Measurements from ENCODE around the gene ERN1. TPM values are rescaled to one million over a fixed set of nuclear protein-coding genes. Genes with fewer than 3 reads are reported as not detected.

The ERN1 gene
- total and polyA plus RNA-seq, 2 of the 13 experiments (the other 11 are each of a cell fraction or from before 2014, with no cell fraction given): 6.0 to 12.7 TPM

DNA sequence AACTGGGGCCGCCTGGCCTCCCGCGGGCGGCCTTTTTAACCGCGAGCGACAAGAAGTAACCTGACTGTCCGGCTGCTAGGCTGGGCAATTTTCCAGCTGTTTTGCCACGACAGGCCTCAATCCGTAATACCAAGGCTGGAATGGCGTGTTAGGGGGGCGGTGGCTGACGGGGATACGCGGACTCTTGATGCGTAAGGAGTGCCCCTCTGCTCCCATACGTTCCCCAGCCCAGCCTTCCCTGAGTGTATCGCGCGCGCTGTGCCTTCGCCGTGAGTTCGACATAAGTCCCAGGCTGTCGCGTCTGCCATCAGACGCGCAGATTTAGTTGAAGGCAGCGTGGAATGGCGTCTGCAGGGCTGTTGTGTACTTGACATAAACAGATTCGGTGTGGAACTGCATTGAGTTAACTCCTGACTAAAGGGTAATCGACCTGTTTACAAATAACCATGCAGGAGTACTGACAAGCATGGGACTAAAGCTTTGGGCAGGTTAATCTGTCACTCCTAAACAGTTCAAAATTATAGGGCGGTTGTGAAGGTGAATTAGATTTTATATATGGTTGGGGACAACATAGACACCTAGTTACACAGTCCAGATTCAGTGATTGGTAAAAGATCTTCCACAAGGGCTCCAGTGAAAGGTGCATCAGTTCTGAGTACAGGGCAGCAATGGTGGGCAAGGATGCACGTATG lies 16.6 kb upstream of the ERN1 start (continued):
- TF ChIP-seq MAZ (IDR thresholded peaks at IDR 0.05; ENCODE audit: borderline replicate concordance, low read depth, low read length) (no peak), MAZ (CRISPR knock-in tag; IDR thresholded peaks at IDR 0.05; ENCODE audit: low read depth) (no peak; the same call in 1 of the 2 replicates), KLF13 (CRISPR knock-in tag; IDR thresholded peaks at IDR 0.05) (no peak), RBFOX2 (IDR thresholded peaks at IDR 0.05; ENCODE audit: low read depth, low read length) (peak; percentile 12; the same call in 1 of the 2 replicates), CBX1 (IDR thresholded peaks at IDR 0.05; ENCODE audit: low read depth) (no peak), PAF1 (CRISPR knock-in tag; IDR thresholded peaks at IDR 0.05) (peak; percentile 74; the same call in 1 of the 2 replicates), PHB2 (IDR thresholded peaks at IDR 0.05; ENCODE audit: partially characterized antibody) (no peak), ZSCAN12 (CRISPR knock-in tag; IDR thresholded peaks at IDR 0.05) (no peak), ZIK1 (CRISPR knock-in tag; IDR thresholded peaks at IDR 0.05; ENCODE audit: borderline replicate concordance, low read depth) (peak; percentile 12; the same call in 1 of the 2 replicates), ZNF20 (CRISPR knock-in tag; IDR thresholded peaks at IDR 0.05) (no peak), ARID2 (CRISPR knock-in tag; IDR thresholded peaks at IDR 0.05; ENCODE audit: borderline replicate concordance) (no peak; the same call in 1 of the 2 replicates), MIER2 (CRISPR knock-in tag; IDR thresholded peaks at IDR 0.05) (no peak), IRX3 (CRISPR knock-in tag; IDR thresholded peaks at IDR 0.05; ENCODE audit: borderline replicate concordance, low read depth) (no peak)
- TF ChIP-seq, protein P1, sequence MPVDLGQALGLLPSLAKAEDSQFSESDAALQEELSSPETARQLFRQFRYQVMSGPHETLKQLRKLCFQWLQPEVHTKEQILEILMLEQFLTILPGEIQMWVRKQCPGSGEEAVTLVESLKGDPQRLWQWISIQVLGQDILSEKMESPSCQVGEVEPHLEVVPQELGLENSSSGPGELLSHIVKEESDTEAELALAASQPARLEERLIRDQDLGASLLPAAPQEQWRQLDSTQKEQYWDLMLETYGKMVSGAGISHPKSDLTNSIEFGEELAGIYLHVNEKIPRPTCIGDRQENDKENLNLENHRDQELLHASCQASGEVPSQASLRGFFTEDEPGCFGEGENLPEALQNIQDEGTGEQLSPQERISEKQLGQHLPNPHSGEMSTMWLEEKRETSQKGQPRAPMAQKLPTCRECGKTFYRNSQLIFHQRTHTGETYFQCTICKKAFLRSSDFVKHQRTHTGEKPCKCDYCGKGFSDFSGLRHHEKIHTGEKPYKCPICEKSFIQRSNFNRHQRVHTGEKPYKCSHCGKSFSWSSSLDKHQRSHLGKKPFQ (CRISPR knock-in tag; IDR thresholded peaks at IDR 0.05; ENCODE audit: insufficient replicate concordance): no peak
- TF ChIP-seq, protein P2, sequence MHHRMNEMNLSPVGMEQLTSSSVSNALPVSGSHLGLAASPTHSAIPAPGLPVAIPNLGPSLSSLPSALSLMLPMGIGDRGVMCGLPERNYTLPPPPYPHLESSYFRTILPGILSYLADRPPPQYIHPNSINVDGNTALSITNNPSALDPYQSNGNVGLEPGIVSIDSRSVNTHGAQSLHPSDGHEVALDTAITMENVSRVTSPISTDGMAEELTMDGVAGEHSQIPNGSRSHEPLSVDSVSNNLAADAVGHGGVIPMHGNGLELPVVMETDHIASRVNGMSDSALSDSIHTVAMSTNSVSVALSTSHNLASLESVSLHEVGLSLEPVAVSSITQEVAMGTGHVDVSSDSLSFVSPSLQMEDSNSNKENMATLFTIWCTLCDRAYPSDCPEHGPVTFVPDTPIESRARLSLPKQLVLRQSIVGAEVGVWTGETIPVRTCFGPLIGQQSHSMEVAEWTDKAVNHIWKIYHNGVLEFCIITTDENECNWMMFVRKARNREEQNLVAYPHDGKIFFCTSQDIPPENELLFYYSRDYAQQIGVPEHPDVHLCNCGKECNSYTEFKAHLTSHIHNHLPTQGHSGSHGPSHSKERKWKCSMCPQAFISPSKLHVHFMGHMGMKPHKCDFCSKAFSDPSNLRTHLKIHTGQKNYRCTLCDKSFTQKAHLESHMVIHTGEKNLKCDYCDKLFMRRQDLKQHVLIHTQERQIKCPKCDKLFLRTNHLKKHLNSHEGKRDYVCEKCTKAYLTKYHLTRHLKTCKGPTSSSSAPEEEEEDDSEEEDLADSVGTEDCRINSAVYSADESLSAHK (CRISPR knock-in tag; IDR thresholded peaks at IDR 0.05; ENCODE audit: borderline replicate concordance): no peak
- TF ChIP-seq, protein P3, sequence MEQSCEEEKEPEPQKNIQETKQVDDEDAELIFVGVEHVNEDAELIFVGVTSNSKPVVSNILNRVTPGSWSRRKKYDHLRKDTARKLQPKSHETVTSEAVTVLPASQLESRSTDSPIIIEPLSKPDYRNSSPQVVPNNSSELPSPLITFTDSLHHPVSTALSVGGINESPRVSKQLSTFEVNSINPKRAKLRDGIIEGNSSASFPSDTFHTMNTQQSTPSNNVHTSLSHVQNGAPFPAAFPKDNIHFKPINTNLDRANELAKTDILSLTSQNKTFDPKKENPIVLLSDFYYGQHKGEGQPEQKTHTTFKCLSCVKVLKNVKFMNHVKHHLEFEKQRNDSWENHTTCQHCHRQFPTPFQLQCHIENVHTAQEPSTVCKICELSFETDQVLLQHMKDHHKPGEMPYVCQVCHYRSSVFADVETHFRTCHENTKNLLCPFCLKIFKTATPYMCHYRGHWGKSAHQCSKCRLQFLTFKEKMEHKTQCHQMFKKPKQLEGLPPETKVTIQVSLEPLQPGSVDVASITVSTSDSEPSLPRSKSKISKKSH (CRISPR knock-in tag; IDR thresholded peaks at IDR 0.05; ENCODE audit: borderline replicate concordance): peak; percentile 95
- TF ChIP-seq, protein P4, sequence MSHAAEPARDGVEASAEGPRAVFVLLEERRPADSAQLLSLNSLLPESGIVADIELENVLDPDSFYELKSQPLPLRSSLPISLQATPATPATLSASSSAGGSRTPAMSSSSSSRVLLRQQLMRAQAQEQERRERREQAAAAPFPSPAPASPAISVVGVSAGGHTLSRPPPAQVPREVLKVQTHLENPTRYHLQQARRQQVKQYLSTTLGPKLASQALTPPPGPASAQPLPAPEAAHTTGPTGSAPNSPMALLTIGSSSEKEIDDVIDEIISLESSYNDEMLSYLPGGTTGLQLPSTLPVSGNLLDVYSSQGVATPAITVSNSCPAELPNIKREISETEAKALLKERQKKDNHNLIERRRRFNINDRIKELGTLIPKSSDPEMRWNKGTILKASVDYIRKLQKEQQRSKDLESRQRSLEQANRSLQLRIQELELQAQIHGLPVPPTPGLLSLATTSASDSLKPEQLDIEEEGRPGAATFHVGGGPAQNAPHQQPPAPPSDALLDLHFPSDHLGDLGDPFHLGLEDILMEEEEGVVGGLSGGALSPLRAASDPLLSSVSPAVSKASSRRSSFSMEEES (CRISPR knock-in tag; IDR thresholded peaks at IDR 0.05): no peak
- TF ChIP-seq, protein P5, sequence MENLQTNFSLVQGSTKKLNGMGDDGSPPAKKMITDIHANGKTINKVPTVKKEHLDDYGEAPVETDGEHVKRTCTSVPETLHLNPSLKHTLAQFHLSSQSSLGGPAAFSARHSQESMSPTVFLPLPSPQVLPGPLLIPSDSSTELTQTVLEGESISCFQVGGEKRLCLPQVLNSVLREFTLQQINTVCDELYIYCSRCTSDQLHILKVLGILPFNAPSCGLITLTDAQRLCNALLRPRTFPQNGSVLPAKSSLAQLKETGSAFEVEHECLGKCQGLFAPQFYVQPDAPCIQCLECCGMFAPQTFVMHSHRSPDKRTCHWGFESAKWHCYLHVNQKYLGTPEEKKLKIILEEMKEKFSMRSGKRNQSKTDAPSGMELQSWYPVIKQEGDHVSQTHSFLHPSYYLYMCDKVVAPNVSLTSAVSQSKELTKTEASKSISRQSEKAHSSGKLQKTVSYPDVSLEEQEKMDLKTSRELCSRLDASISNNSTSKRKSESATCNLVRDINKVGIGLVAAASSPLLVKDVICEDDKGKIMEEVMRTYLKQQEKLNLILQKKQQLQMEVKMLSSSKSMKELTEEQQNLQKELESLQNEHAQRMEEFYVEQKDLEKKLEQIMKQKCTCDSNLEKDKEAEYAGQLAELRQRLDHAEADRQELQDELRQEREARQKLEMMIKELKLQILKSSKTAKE (CRISPR knock-in tag; IDR thresholded peaks at IDR 0.05; ENCODE audit: borderline replicate concordance): 0 out of 2 replicates have a peak, but pooled peaks have one; percentile 58

All from HepG2 (cell line).